ENCODE data around the gene BCL2L1.
"Not testable (repeated sequence)": the region's sequence is repeated elsewhere in the genome, so short reads cannot be mapped to it uniquely, and the experiment has no call there.

BCL2L1 gene

DNA sequence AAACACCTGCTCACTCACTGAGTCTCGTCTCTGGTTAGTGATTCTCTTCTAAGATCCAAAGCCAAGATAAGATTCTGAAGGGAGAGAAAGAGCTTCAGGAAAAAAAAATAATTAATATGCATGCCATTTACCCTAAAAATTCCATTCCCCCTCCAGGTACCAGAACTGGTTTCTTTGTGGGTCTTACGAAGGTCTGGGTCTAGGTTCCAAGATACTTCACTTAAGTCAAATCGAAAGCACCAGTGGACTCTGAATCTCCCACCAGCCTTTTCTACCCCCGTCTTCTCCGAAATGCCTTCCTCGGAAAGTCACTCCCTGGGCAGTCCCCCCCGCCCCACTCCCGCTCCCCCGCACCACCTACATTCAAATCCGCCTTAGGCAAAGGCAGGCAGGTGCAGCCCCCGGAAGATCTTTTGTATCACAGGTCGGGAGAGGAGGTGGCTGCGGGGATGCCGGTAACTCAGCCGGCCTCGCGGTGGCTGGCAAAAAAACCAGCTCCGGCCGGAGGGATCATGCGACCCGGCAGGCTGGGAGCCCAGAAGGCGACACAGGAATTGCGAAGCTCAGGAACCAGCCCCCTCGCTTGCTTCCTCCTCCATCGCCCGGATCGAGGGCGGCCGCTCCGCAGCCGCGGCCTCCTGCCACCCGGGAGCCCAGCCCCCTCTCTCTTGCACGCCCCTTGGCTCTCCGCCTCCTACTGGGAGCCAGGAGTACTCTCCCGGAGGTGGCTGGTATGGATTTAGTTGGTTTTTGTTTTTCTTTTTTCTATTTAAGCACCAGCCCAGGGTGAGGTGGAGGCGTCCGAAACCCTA, at the start of gene BCL2L1:
TSS of gene BCL2L1 (minus strand) at position 612 of the 812 bp plus-strand sequence. CDS start 650 bp downstream, outside the sequence.
- peak; percentile 84 for DNase-seq (ENCODE audit: low spot score)

DNA sequence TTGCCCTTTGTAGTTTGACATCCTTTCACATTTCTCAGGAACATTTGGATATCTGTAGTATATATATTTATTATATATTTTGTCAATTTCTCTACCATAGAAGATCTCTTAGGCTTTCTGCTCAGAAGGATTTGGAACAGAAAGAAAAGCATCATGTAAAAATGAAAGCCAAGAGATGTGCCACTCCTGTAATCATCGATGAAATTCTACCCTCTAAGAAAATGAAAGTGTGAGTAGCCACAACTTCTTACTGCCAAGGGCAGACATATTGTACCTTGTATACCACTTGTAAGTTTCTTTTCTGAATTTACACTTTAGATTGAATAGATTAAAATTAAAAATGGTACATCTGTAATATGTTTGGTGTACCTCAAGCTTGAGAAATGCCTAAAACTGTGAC, 47.6 kb upstream of the BCL2L1 start:
- DNase-seq (ENCODE audit: low spot score), result no peak

DNA sequence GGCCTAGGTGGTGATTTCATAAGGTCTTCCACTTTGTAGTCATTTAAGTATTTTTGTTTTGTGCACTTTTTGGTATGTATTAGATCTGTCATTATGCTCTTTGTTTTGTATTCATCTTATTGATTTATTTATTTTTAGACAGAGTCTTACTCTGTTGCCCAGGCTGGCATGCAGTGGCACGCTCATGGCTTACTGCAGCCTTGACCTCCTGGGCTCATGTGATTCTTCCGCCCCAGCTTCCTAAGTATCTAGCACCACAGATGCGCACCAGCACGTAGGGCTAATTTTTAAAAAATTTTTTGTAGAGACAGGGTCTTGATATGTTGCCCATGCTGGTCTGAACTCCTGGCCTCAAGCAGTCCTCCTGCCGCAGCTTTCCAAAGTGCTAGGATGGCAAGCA, 47.0 kb upstream of the BCL2L1 start:
- DNase-seq (ENCODE audit: low spot score), result no peak

DNA sequence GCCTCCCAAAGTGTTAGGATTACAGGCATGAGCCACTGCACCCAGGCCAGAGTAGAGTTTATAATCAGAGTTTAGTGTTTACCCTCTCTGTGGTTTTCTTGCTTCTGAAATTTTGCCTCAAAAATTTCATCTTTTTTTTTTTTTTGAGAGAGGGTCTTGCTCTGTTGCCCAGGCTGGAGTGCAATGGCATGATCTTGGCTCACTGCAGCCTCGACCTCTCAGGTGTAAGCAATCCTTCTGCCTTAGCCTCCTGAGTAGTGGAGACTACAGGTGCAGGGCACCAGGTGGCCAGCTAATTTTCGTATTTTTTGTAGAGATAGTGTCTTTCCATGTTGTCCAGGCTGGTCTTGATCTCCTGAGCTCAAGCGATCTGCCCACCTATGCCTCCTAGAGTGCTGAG, 45.1 kb upstream of the BCL2L1 start:
- DNase-seq (ENCODE audit: low spot score), result no peak

DNA sequence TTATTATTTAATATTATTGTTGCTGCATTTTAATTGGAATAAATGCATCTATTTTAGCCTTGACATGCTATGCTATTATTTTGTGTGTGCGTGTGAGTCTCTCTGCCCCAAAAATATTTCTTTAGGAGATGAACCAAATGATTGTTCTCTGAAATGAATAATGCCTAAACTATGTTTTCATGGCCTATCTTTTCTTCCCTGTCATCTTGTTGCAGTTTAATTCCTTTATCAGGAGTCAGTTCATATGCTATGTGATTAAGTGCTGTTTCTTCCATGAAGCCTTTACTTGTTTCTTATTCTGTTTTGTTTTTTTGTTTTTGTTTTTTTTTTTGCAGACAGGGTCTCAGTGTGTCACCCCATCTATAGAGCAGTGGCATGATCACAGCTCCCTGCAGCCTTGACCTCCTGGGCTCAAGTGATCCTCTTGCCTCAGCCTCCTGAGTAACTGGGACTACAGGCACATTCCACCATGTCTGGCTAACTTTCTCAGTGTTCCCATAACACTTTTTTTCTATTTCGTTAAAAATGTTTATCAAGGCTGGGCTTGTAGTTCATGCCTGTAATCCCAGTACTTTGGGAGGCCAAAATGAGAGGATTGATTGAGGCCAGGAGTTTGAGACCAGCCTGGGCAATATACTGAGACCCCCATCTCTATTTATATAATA, 42.1 kb upstream of the BCL2L1 start:
- no peak for DNase-seq (ENCODE audit: low spot score)

DNA sequence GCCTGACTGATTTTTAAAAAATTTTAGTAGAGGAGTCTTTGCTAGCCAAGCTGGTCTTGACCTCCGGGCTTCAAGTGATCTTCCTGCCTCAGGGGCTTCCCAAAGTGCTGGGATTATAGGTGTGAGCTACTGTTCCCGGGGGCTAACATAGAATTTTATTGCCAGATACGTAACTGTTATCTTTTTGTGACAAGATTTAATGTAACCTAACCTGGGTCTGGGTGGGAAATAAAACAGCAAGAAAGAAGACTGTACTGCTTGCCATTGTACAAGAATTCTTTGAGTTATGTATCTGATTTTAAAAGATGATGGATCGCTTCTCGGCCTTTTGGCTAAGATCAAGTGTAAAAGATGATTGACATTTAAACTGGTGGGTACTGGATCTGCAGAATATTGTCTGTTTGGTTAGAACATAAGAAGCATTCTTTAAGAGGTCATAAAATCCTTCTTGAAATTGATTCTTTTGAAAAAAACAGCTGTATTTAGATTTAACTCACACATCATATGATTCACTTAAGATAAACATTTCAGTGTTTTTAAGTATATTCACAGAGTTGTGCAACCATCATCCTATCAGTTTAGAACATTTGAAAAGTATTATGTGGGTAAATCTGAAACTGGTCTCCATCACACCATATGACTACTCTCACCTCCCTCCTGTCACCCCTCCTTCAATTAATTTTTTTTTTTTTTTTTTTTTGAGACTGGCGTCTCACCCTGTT, 38.0 kb upstream of the BCL2L1 start:
- no peak for DNase-seq (ENCODE audit: low spot score)

DNA sequence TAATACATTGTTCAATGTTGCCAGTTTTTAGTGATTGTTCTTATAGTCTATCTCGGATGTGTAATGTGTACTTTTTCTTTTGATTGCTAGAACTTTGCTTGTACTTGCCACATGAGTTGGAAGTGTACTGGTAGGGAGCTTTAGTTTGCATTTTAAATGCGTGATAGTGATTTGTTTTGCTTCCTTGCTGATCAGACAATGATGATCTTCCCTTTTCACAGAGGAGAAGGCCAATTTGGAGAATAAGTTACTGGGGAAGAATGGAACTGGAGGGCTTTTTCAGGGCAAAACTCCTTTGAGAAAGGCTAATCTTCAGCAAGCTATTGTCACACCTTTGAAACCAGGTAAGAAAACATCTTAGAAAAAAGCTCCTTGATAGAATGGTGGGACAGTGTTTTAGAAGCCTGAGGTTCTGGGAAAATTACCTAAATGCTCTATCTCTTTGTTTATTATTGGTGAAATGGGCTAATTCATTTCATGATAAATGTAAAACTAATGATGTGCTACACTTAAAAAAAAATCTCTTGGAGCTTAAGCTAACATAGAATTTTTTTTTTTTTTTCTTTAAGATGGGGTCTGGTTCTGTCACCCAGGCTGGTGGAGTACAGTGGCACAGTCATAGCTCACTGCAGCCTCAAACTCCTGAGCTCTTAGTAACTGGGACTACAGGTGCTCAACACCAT, 37.3 kb upstream of the BCL2L1 start:
- DNase-seq (ENCODE audit: low spot score), result no peak

DNA sequence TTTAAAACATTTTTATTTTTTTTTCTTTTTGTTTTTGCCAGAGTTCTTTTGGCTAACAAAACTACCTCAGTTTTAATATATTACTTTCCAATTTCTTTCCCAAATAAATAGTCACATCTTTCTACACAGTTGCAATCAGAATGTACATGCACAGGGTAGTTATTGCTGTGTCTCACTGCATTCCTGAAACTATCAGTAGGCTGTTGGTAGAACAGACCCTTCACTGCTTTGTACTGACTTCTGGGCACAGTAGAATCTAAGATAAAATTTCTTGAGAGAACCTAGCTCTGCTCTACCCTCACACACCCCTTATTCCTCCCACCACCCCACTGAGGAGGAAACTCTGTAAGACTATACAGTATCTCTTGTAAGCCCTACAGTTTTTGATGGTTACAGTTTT, 36.3 kb upstream of the BCL2L1 start:
- DNase-seq (ENCODE audit: low spot score), result no peak

DNA sequence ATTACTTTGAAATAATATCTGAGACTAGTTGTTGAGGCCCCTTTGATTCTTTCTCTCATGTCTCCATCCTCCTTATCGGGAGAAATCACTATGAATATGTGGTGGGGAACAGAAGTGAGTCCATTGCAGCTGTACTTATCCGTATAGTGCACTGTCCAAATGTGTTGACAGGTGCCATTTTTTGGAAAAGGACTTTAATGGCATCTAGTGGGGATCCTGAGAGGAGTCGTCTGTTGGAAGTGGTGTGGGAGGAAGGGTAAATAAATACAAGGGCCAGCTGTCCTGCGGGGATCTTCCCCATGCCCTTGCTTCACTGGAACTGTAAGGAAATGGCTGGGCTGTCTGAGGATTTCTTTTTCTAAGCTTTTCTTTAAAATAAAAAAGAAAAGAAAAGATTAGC, 35.9 kb upstream of the BCL2L1 start:
- no peak for DNase-seq (ENCODE audit: low spot score)

DNA sequence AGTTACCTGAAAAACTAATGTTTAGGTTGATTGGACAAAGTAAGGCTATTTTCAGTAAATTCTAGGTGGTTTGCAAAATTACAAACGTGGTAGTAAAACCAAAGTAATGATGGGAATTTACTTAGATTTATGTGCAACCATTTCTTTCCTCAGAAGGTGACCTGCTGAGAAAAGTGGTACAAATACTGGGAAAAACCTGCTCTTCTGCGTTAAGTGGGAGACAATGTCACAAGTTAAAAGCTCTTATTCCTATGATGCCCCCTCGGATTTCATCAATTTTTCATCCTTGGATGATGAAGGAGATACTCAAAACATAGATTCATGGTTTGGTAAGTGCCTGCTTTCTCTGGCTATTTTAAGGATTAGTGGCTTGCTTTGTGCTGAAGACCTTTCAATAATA, 34.6 kb upstream of the BCL2L1 start:
- no peak for DNase-seq (ENCODE audit: low spot score)

DNA sequence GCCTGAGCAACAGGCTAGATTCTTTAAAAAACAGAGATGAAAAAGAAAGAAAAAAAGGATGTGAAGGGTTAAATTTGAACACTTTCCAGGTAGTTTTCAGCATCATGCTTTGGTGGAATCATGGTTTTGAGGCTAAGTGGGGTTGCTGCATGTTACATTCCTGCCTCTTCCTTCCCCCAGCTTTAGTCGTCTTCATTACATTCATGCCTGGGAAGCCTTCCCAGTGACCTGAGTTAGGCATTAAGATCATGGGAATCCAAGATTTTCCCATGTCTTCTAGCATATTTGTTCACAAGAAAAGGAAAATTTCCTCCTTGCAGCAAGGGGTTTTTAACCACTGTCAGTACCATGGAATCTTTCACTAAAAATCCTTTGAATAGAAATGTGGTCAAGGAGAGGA, 28.5 kb upstream of the BCL2L1 start:
- peak; percentile 52 for DNase-seq (ENCODE audit: low spot score)

DNA sequence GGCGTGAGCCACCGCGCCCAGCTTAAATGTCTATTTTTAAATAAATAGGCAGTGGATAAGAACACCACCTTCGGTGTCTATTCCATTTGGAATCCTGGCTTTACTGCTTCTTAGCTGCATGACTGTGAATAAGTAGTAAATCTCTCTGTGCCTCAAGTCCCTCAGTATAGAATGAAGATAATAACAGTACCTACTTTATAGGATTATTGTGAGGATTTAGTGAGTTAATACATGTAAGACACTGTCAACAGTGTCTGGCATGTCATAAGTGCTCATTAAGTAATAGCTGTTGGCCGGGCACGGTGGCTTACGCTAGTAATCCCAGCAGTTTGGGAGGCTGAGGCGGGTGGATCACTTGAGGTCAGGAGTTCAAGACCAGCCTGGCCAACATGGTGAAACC, 26.6 kb upstream of the BCL2L1 start:
- DNase-seq (ENCODE audit: low spot score), result no peak

DNA sequence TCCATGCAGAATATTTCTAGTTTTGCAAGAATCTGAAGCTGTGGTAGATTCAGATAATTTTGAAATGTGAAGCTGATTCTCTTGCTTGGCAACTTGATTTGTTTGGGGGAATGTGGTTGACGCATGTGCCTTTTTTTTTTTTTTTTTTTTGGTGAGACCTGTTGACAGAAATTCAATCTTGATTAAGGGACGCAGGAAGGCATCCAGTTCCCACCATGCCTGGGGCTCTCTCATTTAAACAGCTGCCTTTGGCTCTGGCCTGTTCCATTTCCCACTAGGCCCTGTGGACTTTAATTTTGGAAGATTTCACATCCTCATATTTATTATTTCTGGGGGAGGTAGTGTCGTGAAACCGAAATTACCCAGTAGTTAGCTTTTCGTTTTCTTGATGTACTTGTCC, 25.0 kb upstream of the BCL2L1 start:
- no peak for DNase-seq (ENCODE audit: low spot score)

DNA sequence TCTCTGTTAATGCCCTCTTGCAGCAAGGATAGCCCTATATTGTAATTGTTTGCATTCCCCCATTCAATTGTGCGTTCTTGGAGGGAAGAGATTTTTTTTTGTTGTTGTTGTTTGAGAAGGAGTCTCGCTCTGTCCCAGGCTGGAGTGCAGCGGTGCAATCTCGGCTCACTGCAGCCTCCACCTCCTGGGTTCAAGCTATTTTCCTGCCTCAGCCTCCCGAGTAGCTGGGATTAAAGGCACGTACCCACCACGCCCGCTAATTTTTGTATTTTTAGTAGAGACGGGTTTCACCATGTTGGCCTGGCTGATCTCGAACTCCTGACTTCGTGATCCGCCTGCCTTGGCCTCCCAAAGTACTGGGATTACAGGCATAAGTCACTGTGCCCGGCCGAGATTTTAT, 24.4 kb upstream of the BCL2L1 start:
- not testable (repeated sequence) for DNase-seq (ENCODE audit: low spot score)

DNA sequence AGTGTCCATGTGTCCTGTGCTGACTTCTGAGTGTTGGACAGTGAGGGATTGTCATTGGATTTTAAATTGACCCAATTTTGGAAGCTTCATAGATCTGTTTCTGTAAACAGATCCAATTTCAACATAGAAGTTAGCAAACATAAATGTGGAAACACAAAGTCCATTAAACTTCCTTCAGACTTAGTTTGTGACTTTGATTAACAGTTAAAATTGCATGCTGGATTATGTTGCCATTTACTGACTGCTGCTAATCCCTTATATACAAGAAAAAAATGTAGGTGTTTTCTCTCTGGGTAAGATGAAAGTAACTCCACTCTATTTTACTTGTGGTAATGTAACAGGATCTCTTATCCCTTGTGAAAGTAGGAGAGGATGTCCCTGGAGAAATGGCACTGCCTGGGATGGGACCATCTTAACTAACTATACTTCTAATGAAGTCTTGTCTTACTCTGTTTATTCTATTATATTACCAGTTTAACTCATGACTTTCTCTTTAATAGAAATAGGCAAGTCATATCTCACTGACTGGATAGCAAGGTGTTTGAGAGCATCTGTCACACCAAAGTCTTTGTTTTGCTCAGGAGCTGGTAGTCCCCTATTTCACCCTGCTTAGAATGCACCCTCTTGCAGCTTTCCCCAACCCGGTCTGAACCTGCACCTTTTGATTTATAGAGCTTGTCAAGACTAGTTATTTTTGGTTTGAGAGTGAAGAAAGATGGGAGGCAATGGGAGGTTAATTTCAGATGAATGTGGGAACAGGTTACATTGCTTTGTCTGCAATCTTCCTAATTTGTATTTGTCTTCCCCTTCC, 23.6 kb upstream of the BCL2L1 start:
- DNase-seq (ENCODE audit: low spot score), result no peak

DNA sequence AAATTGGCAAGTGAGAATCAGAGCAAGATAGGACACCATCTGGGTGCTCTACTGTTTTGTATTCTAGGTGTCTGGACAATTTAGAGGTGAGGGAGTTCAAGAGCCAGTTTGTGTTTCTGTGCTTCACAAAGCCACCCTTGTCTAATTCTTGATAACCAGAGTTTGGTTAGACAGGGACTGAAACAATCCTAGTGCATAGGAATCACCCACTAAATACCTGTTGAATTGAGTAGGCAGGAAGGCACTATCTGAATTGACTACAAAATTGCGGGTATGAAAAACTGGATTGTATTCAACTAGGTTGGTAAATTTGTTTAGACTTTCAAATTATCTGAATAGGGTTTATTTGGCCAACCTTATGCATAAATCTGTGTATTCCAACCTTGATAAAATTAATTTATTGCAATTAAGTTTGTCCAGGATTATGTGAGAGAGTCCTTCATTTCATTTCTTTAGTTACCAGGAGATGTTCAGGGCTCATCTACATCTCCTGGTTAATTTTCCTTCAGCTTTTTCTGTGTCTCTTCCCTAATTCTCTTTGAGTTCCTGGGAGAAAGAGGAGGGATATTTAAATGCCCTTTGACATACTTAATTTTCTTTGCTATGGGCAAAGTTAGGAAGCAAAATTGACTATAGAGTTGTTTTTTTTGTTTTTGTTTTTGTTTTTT, 18.1 kb upstream of the BCL2L1 start:
- DNase-seq (ENCODE audit: low spot score), result no peak

DNA sequence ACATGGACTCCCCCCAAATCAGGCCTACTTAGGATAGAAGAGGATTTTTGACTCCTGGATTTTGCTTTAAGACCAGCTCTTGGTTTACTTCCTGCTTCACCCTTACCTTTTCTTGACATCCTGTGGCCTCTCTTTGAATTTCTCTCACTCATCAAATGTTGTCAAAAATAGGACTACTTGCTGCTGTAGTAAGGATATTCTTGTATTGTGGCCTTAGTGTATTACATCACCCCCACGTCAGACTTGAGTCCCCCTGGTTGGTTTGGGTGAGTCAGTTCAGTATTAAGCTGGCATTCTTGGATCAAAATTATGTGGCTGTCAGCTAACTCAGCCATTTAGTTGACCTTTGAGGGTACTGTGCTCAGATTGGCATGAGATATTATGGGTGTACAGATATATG, 17.5 kb upstream of the BCL2L1 start:
- DNase-seq (ENCODE audit: low spot score), result peak; percentile 58

DNA sequence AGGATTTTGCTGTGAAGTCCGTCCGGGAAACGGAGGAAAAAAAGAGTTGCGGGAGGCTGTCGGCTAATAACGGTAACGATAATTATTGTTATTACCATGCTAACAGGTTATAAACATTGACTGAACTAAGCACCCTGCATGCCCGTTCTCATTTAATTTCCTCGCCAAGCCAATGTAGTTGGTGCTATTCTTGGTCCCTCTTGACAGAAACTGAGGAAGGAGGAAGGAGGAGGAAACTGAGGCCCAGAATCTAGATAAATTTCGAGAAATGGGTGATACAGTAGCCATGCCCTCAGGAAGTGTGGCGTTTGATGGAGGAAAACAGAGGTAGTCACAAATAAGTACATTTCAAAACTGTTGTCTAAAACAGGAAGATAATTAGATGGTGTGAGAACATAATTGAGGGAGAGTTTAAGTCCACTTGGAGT, 16.9 kb upstream of the BCL2L1 start:
- DNase-seq (ENCODE audit: low spot score), result no peak

DNA sequence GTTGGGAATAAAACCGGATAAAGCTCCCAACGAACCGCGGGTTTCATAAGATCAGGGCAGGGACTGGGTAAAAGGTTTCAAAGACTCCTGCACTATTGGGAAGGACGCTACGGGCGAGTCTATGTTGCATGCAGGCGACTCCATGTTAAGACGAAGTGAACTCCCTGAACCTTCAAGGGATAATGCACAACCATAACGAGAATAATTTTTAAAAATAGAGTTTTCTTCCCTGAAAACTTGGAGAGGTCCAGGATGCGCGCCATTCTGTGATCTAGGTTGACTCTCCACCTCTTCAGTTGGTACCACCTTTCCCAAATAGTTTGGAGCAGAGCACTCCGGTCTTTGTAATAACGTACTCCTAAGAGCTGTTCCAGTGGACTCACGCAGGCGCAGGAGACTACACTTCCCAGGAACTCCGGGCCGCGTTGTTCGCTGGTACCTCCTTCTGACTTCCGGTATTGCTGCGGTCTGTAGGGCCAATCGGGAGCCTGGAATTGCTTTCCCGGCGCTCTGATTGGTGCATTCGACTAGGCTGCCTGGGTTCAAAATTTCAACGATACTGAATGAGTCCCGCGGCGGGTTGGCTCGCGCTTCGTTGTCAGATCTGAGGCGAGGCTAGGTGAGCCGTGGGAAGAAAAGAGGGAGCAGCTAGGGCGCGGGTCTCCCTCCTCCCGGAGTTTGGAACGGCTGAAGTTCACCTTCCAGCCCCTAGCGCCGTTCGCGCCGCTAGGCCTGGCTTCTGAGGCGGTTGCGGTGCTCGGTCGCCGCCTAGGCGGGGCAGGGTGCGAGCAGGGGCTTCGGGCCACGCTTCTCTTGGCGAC, 16.3 kb upstream of the BCL2L1 start, which contains the start of gene TPX2:
TSS of gene TPX2 (plus strand) at position 562 of the 821 bp plus-strand sequence. CDS start 18,187 bp downstream, outside the sequence.
- peak; percentile 97 for DNase-seq (ENCODE audit: low spot score)

DNA sequence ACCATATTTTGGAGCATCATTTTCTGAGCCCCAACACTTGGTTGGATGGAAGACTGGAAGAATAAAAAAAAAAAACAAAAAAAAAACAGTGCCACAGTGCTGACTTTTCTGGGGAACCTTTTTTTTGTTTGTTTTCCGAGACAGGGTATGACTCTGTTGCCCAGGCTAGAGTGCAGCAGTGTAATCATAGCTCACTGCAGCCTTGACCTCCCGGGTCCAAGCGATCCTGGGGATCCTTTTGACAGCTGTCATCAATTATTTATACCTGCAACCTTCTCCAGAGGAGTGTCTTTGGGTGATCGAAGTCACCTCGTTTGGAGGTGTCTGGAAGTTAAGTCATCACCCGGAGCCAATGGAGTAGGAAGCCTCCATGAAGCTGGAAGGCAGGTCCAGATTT, 8.7 kb upstream of the BCL2L1 start:
- DNase-seq (ENCODE audit: low spot score), result no peak

Measured in AG08396 (cell line).